ENCODE results near the gene DPM3. TPM values are rescaled to one million over a fixed set of nuclear protein-coding genes. Genes with fewer than 3 reads are reported as not detected.

DPM3 gene
- total and polyA plus RNA-seq, 2 of the 13 experiments (the other 11 are each of a cell fraction or from before 2014, with no cell fraction given) = 23.2 to 53.4 TPM

GRCh38 chr1:155126556-155127104 is 13.7 kb downstream of the DPM3 start (continued):
- no peak for TF ChIP-seq E2F5 (CRISPR knock-in tag; conservative IDR thresholded peaks at IDR 0.05)
- TF ChIP-seq CBX5 (CRISPR knock-in tag; IDR thresholded peaks at IDR 0.05; ENCODE audit: borderline replicate concordance) = no peak
- TF ChIP-seq HMG20B (CRISPR knock-in tag; conservative IDR thresholded peaks at IDR 0.05) = no peak
- TF ChIP-seq PAXIP1 (CRISPR knock-in tag; conservative IDR thresholded peaks at IDR 0.05) = no peak
- TF ChIP-seq JARID2 (CRISPR knock-in tag; IDR thresholded peaks at IDR 0.05; ENCODE audit: insufficient replicate concordance) = no peak
- TF ChIP-seq ZNF160 (CRISPR knock-in tag; IDR thresholded peaks at IDR 0.05) = no peak; the same call in 1 of the 2 replicates
- no peak for TF ChIP-seq NCOA1 (CRISPR knock-in tag; IDR thresholded peaks at IDR 0.05)
- no peak for TF ChIP-seq PAWR (CRISPR knock-in tag; IDR thresholded peaks at IDR 0.05; ENCODE audit: borderline replicate concordance)
- TF ChIP-seq STAT6 (CRISPR knock-in tag; IDR thresholded peaks at IDR 0.05; ENCODE audit: borderline replicate concordance) = no peak
- no peak for TF ChIP-seq TRIM24 (CRISPR knock-in tag; IDR thresholded peaks at IDR 0.05)
- no peak for TF ChIP-seq ZFP36L1 (CRISPR knock-in tag; IDR thresholded peaks at IDR 0.05)
- TF ChIP-seq AKAP8 (CRISPR knock-in tag; IDR thresholded peaks at IDR 0.05) = no peak
- TF ChIP-seq ZNF790 (CRISPR knock-in tag; IDR thresholded peaks at IDR 0.05; ENCODE audit: borderline replicate concordance) = peak; percentile 62; the same call in 1 of the 2 replicates
- TF ChIP-seq JUNB (CRISPR knock-in tag; IDR thresholded peaks at IDR 0.05; ENCODE audit: borderline replicate concordance) = no peak
- no peak for TF ChIP-seq NR2F6 (IDR thresholded peaks at IDR 0.05)
- no peak for TF ChIP-seq NR2F6 (CRISPR knock-in tag; IDR thresholded peaks at IDR 0.05)
- TF ChIP-seq ZBTB46 (CRISPR knock-in tag; IDR thresholded peaks at IDR 0.05; ENCODE audit: borderline replicate concordance) = no peak
- no peak for TF ChIP-seq ZNF501 (CRISPR knock-in tag; IDR thresholded peaks at IDR 0.05)
- TF ChIP-seq RBFOX2 (IDR thresholded peaks at IDR 0.05; ENCODE audit: low read depth, low read length) = peak; percentile 73
- TF ChIP-seq TFE3 (CRISPR knock-in tag; IDR thresholded peaks at IDR 0.05) = no peak
- no peak for TF ChIP-seq NFYC (CRISPR knock-in tag; IDR thresholded peaks at IDR 0.05)
